Kidney tubule cell (primary cell): ENCODE data around the gene ARSB.

Source experiments
- DNase-seq: peaks from one replicate; pipeline ENCODE4 v3.0.0-alpha.2; 2018; ENCODE audit warnings: low spot score

Gene ARSB

GRCh38 chr5:78835176-78835575 is 149.9 kb downstream of the ARSB start:
- no peak for DNase-seq

- DNase-seq: no peak
Observed at GRCh38 chr5:78833284-78833683, 151.8 kb downstream of the ARSB start.

- no peak for DNase-seq
Observed at GRCh38 chr5:78830528-78831046, 154.5 kb downstream of the ARSB start.

GRCh38 chr5:78829811-78830527 is 155.1 kb downstream of the ARSB start:
- no peak for DNase-seq

- DNase-seq: no peak
Observed at GRCh38 chr5:78827725-78828124, 157.4 kb downstream of the ARSB start.

GRCh38 chr5:78824831-78825281 is 160.3 kb downstream of the ARSB start:
- DNase-seq: no peak

- DNase-seq: no peak
Observed at GRCh38 chr5:78823196-78823595, 161.9 kb downstream of the ARSB start.

- DNase-seq: no peak
Observed at GRCh38 chr5:78821536-78822021, 163.5 kb downstream of the ARSB start.

GRCh38 chr5:78819707-78820106 is 165.4 kb downstream of the ARSB start:
- no peak for DNase-seq

- DNase-seq: no peak
Observed at GRCh38 chr5:78819166-78819565, 165.9 kb downstream of the ARSB start.

GRCh38 chr5:78816143-78816765 is 168.9 kb downstream of the ARSB start:
- DNase-seq: peak; percentile 67

DNA sequence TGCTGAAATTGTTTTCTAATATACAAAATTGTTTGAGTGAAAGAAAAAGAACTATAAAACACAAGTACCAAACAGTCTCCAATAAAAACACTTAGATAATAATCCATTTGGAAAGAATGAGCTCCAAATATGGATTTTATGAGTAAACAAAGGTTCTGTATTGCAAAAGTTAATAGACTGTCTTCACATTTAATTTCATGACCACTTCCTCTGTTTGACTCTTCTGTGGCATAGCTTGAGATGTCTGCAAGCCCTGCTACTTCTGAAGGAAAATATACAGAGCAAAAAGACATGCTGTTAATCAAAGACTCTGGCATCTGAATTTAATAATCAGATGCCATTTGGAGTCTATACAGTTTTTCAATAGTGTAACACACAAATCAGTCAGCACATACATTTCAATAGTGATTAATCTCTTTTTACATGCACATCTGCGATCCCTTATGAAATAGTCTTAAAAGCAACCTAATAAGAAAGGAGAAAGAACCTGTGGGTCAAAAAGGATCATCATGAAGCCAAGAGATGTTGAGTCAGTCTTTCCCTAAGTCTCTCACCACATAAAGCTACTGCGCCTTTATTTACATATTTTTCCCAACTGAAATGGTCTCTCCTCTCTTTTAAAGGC is 171.1 kb downstream of the ARSB start:
- no peak for DNase-seq

- no peak for DNase-seq
Observed at GRCh38 chr5:78813286-78813685, 171.8 kb downstream of the ARSB start.

DNA sequence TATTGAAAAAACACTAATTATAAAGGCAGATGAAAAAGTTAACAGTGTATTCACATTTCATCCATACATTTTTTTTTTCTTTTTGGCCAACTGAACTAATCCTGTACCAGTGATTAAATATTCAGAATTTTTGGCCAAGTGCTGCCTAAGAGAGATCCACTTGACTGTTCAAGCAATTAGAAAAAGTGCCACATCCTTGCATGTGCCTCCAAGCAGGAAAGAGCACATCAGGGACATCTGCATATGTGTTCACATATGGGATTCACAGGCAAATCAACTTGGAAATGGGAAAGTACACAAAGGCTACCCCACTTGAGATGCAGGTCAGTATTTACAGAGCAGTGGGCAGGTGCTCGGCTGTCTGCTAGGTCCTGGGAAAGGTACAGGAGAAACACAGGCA is 173.2 kb downstream of the ARSB start:
- DNase-seq: no peak

- DNase-seq: no peak
Observed at GRCh38 chr5:78811121-78811817, 173.8 kb downstream of the ARSB start.

DNA sequence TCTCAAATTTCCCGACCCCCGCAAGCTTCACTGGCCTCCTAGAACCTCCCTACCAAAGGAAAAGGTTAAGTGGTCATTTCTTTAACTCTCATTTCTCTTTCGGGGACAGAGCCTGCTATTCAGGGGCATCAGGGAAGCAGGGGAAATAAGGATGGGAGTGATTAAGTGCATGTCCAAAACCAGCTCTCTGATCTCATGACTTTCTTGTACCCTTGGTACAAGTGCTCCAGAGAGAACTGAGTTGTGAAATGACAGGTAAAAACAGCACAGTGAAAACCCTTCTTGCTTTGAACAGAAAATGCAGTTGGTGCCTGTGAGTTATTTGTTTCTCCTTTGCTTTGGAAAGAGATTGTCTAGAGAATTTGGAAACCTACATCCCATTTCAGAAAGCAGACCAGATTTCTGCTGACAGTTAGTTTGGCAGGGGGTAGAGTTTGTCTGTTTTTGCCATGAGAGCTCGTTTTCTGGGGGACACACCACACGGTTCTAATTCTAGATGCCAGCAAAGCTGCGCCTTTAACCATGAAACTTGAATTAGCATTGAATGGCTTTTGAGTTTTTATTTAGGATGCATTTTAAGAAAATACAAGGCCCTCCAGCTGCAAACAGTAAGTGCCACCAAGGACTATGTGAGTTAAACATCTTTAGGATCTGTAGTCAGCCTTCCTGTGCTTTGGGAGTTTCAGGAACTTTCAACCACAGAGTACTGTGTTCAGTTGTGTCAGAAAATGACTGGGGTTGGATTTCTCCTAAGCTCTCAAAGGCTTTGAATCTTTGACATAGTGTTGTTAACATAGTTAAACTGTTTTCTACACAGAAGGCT is 174.8 kb downstream of the ARSB start:
- DNase-seq: no peak

- peak; percentile 78 for DNase-seq
Observed at GRCh38 chr5:78809444-78809843, 175.7 kb downstream of the ARSB start.

GRCh38 chr5:78808818-78809217 is 176.3 kb downstream of the ARSB start:
- no peak for DNase-seq

GRCh38 chr5:78808380-78808779 is 176.7 kb downstream of the ARSB start:
- DNase-seq: no peak

- DNase-seq: peak; percentile 95
Observed at GRCh38 chr5:78806544-78806943, 178.6 kb downstream of the ARSB start.

DNA sequence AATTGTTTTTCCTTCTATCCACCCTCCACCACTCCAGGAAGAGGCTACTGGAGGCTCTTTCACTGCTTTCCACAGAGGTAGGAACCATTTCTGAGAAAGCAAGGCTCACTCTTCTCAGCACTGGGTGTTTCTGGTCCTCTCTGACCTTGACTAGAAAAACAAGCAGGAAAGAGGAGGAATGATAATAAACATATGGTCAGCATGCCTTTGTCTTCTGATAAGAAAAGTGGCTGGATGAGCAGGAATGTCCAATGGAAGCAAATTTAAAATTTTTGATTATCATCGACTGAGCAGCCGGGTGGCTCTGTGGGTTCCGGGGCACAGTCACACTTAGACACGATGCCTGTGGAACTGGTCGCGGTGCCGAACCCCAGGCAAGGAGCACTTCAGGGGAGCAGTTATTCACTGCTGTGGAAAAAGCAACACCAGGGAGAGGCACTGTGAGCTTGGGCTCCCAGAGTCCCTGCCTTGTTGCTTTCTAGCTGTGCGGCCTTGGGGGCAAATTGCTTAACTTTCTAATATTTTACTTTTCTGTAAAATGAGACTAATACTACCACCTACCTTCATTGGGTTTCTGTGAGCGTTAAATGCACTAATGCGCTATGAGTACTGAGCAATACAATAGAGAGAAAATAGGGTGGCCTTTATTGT is 179.5 kb downstream of the ARSB start:
- no peak for DNase-seq
